Ramos (cell line): ENCODE measurements around the gene ITSN1.

Source experiments
- in situ Hi-C: fragments of 300-500 bp; cut with MboI; formaldehyde crosslinking; loops from one replicate; pipeline ENCODE4 v1.14.3; 2022; ENCODE audit warnings: low sequenced_read_pairs; ENCODE audit not compliant: unreplicated experiment

Gene ITSN1

GRCh38 chr21:33800753-33801423 is 158.6 kb downstream of the ITSN1 start:
- in situ Hi-C loops, result no loop called here

GRCh38 chr21:33801424-33802405 is 159.4 kb downstream of the ITSN1 start:
- in situ Hi-C loops, result no loop called here

- in situ Hi-C loops, result no loop called here
These were observed 160.2 kb downstream of the ITSN1 start for GRCh38 chr21:33802481-33802880.

- in situ Hi-C loops, result no loop called here
These were observed 166.5 kb downstream of the ITSN1 start for GRCh38 chr21:33808715-33809367.

- in situ Hi-C loops, result no loop called here
These were observed 168.5 kb downstream of the ITSN1 start for GRCh38 chr21:33810766-33811165.

- in situ Hi-C loops, result no loop called here
These were observed 169.1 kb downstream of the ITSN1 start for GRCh38 chr21:33811167-33812010.

GRCh38 chr21:33813832-33814365 is 171.6 kb downstream of the ITSN1 start:
- in situ Hi-C loops, result no loop called here

GRCh38 chr21:33815143-33815707 is 172.9 kb downstream of the ITSN1 start:
- in situ Hi-C loops, result no loop called here

- in situ Hi-C loops, result no loop called here
These were observed 173.9 kb downstream of the ITSN1 start for GRCh38 chr21:33816174-33816573.

GRCh38 chr21:33817138-33817537 is 174.8 kb downstream of the ITSN1 start:
- in situ Hi-C loops, result no loop called here

- in situ Hi-C loops, result no loop called here
These were observed 175.6 kb downstream of the ITSN1 start for GRCh38 chr21:33817663-33818451.

- in situ Hi-C loops, result no loop called here
These were observed 178.0 kb downstream of the ITSN1 start for GRCh38 chr21:33820230-33820770.

GRCh38 chr21:33820798-33821197 is 178.5 kb downstream of the ITSN1 start:
- in situ Hi-C loops, result no loop called here

GRCh38 chr21:33821503-33822322 is 179.4 kb downstream of the ITSN1 start:
- in situ Hi-C loops, result no loop called here

GRCh38 chr21:33824156-33824941 is 182.0 kb downstream of the ITSN1 start:
- in situ Hi-C loops, result no loop called here

- in situ Hi-C loops, result no loop called here
These were observed 183.1 kb downstream of the ITSN1 start for GRCh38 chr21:33825419-33825818.

- in situ Hi-C loops, result no loop called here
These were observed 183.6 kb downstream of the ITSN1 start for GRCh38 chr21:33825915-33826314.
